ENCODE measurements around the gene MAPKAPK2. TPM values are rescaled to one million over a fixed set of nuclear protein-coding genes. Genes with fewer than 3 reads are reported as not detected.

Gene MAPKAPK2
- total RNA-seq: 10 to 100 TPM; 37.8 to 63.3 (median 42.9) TPM

DNA sequence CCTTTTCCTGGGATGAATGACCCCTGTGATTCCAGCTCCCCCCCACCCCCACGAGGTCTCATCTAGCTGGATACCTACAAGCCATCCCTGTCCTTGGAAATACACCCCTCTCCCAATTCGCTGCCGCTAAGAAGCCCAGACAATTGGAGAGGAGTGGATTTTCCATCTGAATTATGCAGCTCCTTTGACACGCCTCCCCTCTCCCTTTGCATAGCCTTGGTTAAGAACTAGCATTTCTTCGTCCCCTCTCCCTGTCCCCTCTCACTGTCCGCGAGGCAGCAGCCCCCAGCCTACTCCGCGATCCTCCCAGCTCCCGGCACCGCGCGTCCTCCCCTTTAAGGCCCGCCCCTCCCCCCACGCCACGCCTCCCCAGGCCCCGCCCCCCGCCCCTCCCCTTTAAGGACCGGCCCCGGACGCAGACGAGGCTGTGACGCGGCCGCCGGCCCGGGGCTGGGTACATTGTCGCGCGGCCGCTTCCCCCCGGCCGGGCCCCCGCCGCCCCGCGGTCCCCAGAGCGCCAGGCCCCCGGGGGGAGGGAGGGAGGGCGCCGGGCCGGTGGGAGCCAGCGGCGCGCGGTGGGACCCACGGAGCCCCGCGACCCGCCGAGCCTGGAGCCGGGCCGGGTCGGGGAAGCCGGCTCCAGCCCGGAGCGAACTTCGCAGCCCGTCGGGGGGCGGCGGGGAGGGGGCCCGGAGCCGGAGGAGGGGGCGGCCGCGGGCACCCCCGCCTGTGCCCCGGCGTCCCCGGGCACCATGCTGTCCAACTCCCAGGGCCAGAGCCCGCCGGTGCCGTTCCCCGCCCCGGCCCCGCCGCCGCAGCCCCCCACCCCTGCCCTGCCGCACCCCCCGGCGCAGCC, at the start of gene MAPKAPK2:
Gene MAPKAPK2 (plus strand): TSS at position 428 of the 856 bp plus-strand sequence. CDS start 325 bp downstream, at position 753.
- TF ChIP-seq, protein P1, sequence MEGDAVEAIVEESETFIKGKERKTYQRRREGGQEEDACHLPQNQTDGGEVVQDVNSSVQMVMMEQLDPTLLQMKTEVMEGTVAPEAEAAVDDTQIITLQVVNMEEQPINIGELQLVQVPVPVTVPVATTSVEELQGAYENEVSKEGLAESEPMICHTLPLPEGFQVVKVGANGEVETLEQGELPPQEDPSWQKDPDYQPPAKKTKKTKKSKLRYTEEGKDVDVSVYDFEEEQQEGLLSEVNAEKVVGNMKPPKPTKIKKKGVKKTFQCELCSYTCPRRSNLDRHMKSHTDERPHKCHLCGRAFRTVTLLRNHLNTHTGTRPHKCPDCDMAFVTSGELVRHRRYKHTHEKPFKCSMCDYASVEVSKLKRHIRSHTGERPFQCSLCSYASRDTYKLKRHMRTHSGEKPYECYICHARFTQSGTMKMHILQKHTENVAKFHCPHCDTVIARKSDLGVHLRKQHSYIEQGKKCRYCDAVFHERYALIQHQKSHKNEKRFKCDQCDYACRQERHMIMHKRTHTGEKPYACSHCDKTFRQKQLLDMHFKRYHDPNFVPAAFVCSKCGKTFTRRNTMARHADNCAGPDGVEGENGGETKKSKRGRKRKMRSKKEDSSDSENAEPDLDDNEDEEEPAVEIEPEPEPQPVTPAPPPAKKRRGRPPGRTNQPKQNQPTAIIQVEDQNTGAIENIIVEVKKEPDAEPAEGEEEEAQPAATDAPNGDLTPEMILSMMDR (IDR thresholded peaks at IDR 0.05; ENCODE audit: low read depth): no peak

DNA sequence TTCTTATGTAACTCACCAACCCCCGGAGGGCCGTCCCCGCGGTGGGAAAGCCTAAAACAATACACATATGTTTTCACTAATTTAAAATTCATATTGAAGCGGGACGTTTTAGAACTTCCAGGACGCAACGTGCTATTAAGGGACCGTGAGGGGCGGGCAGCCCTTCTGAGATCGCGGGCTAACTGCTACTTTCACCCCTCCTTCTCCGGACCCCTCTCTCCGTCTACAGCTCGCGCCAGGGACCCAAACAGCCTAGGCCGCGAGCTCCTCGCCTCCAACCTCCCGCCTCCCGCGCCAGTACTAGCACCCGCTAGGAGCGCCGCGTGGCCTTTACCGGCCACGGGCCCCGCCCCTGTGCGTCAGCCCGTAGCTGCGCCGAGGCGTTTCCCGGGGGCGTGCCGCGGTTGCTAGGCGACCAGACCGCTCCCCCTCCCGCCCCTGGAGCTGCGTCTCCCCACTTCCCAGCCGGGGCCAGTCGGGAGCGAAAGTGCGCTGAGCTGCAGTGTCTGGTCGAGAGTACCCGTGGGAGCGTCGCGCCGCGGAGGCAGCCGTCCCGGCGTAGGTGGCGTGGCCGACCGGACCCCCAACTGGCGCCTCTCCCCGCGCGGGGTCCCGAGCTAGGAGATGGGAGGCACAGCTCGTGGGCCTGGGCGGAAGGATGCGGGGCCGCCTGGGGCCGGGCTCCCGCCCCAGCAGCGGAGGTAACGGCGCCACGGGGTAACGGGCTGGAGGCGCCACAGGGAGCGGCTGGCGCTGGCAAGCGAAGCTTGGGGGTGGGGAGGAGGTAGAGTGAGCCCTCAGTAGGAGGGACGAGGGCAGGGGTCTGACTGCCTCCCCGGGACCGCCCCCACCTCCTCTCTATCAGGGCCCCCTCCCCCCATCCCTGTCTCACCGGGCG, 49.4 kb upstream of the MAPKAPK2 start, which contains the start of gene DYRK3:
Gene DYRK3 (plus strand): TSS at position 457 of the 898 bp plus-strand sequence. CDS start 168 bp downstream, at position 625.
- TF ChIP-seq, protein P1 (IDR thresholded peaks at IDR 0.05; ENCODE audit: low read depth): no peak

DNA sequence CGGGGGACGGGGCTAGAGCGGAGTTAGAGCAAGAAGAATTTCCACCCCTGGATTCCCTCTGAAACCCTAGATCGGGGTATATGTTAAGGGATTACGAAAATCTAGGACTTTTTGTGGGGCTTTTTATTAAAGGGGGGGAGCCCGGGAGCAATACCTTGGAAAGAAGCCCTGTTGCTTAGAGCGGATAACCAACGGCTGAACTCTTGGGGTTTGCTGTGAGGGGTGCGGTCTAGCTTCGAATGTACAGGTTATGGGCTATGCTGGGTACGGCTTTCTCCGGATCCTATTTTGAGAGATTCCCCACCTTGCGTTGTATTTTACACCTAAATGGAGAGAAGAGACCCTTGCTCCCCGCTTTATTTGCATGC, 48.7 kb upstream of the MAPKAPK2 start:
- TF ChIP-seq, protein P1 (IDR thresholded peaks at IDR 0.05; ENCODE audit: low read depth): no peak

DNA sequence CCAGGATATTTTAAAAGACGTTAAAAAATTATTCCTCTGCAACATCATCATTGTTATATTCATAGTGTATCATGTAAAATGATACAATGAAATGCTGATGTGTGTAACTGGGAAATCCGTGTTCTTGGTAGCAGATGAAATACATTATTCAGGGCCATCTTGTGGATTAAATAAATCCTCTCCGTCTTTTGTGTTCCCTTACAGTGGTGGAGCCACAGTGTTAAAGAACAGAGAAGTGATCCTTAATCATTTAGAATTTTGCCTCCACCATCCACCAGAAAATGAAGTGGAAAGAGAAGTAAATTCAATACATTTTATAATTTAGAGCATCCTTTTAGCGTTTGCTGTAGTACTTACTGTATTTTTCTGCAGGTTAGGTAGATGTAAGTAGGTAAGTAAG, 48.0 kb upstream of the MAPKAPK2 start:
- TF ChIP-seq, protein P1 (IDR thresholded peaks at IDR 0.05; ENCODE audit: low read depth): no peak

DNA sequence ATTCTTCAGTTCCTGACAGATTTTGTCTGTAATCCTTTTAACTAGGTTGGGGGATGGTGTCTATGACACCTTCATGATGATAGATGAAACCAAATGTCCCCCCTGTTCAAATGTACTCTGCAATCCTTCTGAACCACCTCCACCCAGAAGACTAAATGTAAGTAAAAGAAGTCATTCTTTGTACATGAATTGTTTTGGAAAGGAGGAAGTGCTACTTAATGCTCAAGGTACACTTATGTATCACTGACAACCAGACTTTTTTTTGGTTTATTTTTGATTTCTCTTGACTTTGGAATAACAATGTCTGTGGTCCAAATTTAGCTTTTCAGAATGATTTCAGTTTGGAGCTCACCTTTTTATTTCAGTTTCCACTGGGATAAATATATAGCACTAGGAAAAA, 47.1 kb upstream of the MAPKAPK2 start:
- TF ChIP-seq, protein P1 (IDR thresholded peaks at IDR 0.05; ENCODE audit: low read depth): no peak

DNA sequence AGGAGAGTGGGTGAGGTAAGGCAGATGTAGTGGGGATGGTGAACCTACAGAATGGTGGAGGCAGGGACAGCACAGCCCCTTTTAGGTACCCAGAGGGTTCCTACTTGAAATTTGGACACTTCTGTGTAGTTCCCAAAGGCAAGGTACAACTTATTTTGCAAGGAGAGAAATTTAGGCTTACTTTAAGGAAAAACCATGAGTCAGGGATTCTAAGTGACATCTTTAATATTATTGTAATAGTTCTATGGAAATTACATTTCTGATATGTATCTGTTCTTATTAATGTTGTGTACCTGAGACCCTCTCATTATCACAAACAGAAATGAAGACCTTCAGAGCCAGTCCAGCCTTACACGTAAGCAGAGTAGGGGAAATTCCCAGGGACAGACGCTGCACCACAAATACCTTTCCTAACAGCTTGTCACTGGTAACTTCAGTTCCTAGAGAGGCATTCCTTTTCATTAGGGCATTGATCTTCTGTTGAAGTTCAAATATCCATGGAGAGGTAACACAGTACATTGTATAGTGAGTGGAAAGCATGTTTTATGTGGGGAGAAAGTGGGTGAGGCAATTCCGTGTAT, 41.5 kb upstream of the MAPKAPK2 start:
- TF ChIP-seq, protein P1 (IDR thresholded peaks at IDR 0.05; ENCODE audit: low read depth): no peak
